Measurements from ENCODE around the gene B3GAT1. TPM values are rescaled to one million over a fixed set of nuclear protein-coding genes. Genes with fewer than 3 reads are reported as not detected.

The B3GAT1 gene
- total and polyA plus RNA-seq, 2 donors (not counting 1 experiment from before 2014, with no cell fraction given), result under 0.01 TPM; not detected in 1

- H3K36me3 ChIP-seq (ENCODE audit: control insufficient read depth, insufficient read depth, low read length), result no peaks in the 10 kb centered on the region
- H3K27me3 ChIP-seq (ENCODE audit: control insufficient read depth, insufficient read depth, low read length), result no peaks in the 10 kb centered on the region
- no peak overlapping the region for H3K4me3 ChIP-seq (replicated peaks in 1 of 4; ENCODE audit: control extremely low read depth in 1 of 4, insufficient read depth in 1 of 4, low read depth in 3 of 4, low read length in 4 of 4)
- H3K79me2 ChIP-seq (ENCODE audit: control insufficient read depth, insufficient read depth, low read length), result no peaks in the 10 kb centered on the region
- no peak for DNase-seq (ENCODE audit: low read depth in 2 of 2)
- H3K9ac ChIP-seq (ENCODE audit: insufficient read depth, low read length), result no peak overlapping the region
- no peaks in the 10 kb centered on the region for H4K20me1 ChIP-seq (ENCODE audit: control insufficient read depth, extremely low read depth, insufficient read depth, low read length)
- no peak overlapping the region for H3K27ac ChIP-seq (ENCODE audit: insufficient read depth, low read length)
- no peak overlapping the region for H2AFZ ChIP-seq (ENCODE audit: low read length)
- TF ChIP-seq EZH2 (IDR thresholded peaks at IDR 0.05; ENCODE audit: low read length, missing control alignments), result no peak
- TF ChIP-seq, protein P1, sequence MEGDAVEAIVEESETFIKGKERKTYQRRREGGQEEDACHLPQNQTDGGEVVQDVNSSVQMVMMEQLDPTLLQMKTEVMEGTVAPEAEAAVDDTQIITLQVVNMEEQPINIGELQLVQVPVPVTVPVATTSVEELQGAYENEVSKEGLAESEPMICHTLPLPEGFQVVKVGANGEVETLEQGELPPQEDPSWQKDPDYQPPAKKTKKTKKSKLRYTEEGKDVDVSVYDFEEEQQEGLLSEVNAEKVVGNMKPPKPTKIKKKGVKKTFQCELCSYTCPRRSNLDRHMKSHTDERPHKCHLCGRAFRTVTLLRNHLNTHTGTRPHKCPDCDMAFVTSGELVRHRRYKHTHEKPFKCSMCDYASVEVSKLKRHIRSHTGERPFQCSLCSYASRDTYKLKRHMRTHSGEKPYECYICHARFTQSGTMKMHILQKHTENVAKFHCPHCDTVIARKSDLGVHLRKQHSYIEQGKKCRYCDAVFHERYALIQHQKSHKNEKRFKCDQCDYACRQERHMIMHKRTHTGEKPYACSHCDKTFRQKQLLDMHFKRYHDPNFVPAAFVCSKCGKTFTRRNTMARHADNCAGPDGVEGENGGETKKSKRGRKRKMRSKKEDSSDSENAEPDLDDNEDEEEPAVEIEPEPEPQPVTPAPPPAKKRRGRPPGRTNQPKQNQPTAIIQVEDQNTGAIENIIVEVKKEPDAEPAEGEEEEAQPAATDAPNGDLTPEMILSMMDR (conservative IDR thresholded peaks at IDR 0.05 in 1 of 2, IDR thresholded peaks at IDR 0.05 in 1 of 2; ENCODE audit: low read depth in 1 of 2, low read length in 2 of 2), result no peak
- no peak overlapping the region for H3K4me2 ChIP-seq (ENCODE audit: extremely low read depth, insufficient read depth, low read length)
- no peaks in the 10 kb centered on the region for H3K9me3 ChIP-seq (ENCODE audit: control insufficient read depth, insufficient read depth, low read depth, low read length)
- no peaks in the 10 kb centered on the region for H3K4me1 ChIP-seq (ENCODE audit: control insufficient read depth, extremely low read depth, insufficient read depth, low read length)
Observed at GRCh38 chr11:134343646-134344045, 68.4 kb downstream of the B3GAT1 start.

GRCh38 chr11:134342572-134343340, 69.3 kb downstream of the B3GAT1 start:
- Histone ChIP-seq H3K4me3 (replicated peaks in 1 of 4; ENCODE audit: control extremely low read depth in 1 of 4, insufficient read depth in 1 of 4, low read depth in 3 of 4, low read length in 4 of 4) (no peak overlapping the region), H3K4me2 (ENCODE audit: extremely low read depth, insufficient read depth, low read length) (no peak overlapping the region), H3K27me3 (ENCODE audit: control insufficient read depth, insufficient read depth, low read length) (no peaks in the 10 kb centered on the region), H4K20me1 (ENCODE audit: control insufficient read depth, extremely low read depth, insufficient read depth, low read length) (no peaks in the 10 kb centered on the region), H3K9ac (ENCODE audit: insufficient read depth, low read length) (no peak overlapping the region), H3K79me2 (ENCODE audit: control insufficient read depth, insufficient read depth, low read length) (no peaks in the 10 kb centered on the region), H2AFZ (ENCODE audit: low read length) (no peak overlapping the region), H3K36me3 (ENCODE audit: control insufficient read depth, insufficient read depth, low read length) (no peaks in the 10 kb centered on the region), H3K9me3 (ENCODE audit: control insufficient read depth, insufficient read depth, low read depth, low read length) (no peaks in the 10 kb centered on the region), H3K4me1 (ENCODE audit: control insufficient read depth, extremely low read depth, insufficient read depth, low read length) (no peaks in the 10 kb centered on the region), H3K27ac (ENCODE audit: insufficient read depth, low read length) (no peak overlapping the region)
- DNase-seq (ENCODE audit: low read depth in 2 of 2), result no peak
- TF ChIP-seq, protein P1 (conservative IDR thresholded peaks at IDR 0.05 in 1 of 2, IDR thresholded peaks at IDR 0.05 in 1 of 2; ENCODE audit: low read depth in 1 of 2, low read length in 2 of 2), result no peak
- TF ChIP-seq EZH2 (IDR thresholded peaks at IDR 0.05; ENCODE audit: low read length, missing control alignments), result no peak

- Histone ChIP-seq H2AFZ (ENCODE audit: low read length) (no peak overlapping the region), H4K20me1 (ENCODE audit: control insufficient read depth, extremely low read depth, insufficient read depth, low read length) (no peaks in the 10 kb centered on the region), H3K4me1 (ENCODE audit: control insufficient read depth, extremely low read depth, insufficient read depth, low read length) (no peaks in the 10 kb centered on the region), H3K36me3 (ENCODE audit: control insufficient read depth, insufficient read depth, low read length) (no peaks in the 10 kb centered on the region), H3K4me2 (ENCODE audit: extremely low read depth, insufficient read depth, low read length) (no peak overlapping the region), H3K9ac (ENCODE audit: insufficient read depth, low read length) (no peak overlapping the region), H3K27me3 (ENCODE audit: control insufficient read depth, insufficient read depth, low read length) (no peaks in the 10 kb centered on the region), H3K79me2 (ENCODE audit: control insufficient read depth, insufficient read depth, low read length) (no peaks in the 10 kb centered on the region), H3K4me3 (replicated peaks in 1 of 4; ENCODE audit: control extremely low read depth in 1 of 4, insufficient read depth in 1 of 4, low read depth in 3 of 4, low read length in 4 of 4) (no peak overlapping the region), H3K9me3 (ENCODE audit: control insufficient read depth, insufficient read depth, low read depth, low read length) (no peaks in the 10 kb centered on the region), H3K27ac (ENCODE audit: insufficient read depth, low read length) (no peak overlapping the region)
- no peak for DNase-seq (ENCODE audit: low read depth in 2 of 2)
- no peak for TF ChIP-seq EZH2 (IDR thresholded peaks at IDR 0.05; ENCODE audit: low read length, missing control alignments)
- TF ChIP-seq, protein P1 (conservative IDR thresholded peaks at IDR 0.05 in 1 of 2, IDR thresholded peaks at IDR 0.05 in 1 of 2; ENCODE audit: low read depth in 1 of 2, low read length in 2 of 2), result no peak
Observed at GRCh38 chr11:134341805-134342571, 70.1 kb downstream of the B3GAT1 start.

Data from fibroblast of lung (primary cell).